ENCODE measurements around the gene ADRA2C.

Gene ADRA2C

GRCh38 chr4:3809028-3809427, 42.8 kb downstream of the ADRA2C start:
- Histone ChIP-seq H3K27me3 (ENCODE audit: control insufficient read depth, low read length) (no peaks in the 10 kb centered on the region), H3K4me3 (ENCODE audit: low read length) (no peak overlapping the region), H3K79me2 (ENCODE audit: control insufficient read depth, low read length) (no peaks in the 10 kb centered on the region), H3F3A (ENCODE audit: control insufficient read depth, insufficient read depth) (no peaks in the 10 kb centered on the region), H3K36me3 (ENCODE audit: control insufficient read depth, low read length) (no peaks in the 10 kb centered on the region), H3K9me2 (replicated peaks; ENCODE audit: control insufficient read depth, low read length) (no peaks in the 10 kb centered on the region), H3K4me2 (ENCODE audit: low read length) (no peak overlapping the region), H3K4me1 (ENCODE audit: control insufficient read depth, low read length) (no peaks in the 10 kb centered on the region), H3K9me3 (ENCODE audit: control insufficient read depth, insufficient read depth, low read length) (no peaks in the 10 kb centered on the region), H4K20me1 (ENCODE audit: control insufficient read depth, insufficient read depth, low read depth, low read length) (no peaks in the 10 kb centered on the region), H3K27ac (ENCODE audit: low read depth, low read length) (no peak overlapping the region)
- TF ChIP-seq CTCF (IDR thresholded peaks at IDR 0.05; ENCODE audit: low read depth, low read length, poor library complexity, severe bottlenecking) (no peak), EZH2phosphoT487 (IDR thresholded peaks at IDR 0.05; ENCODE audit: borderline replicate concordance, low read length) (no peak)

GRCh38 chr4:3809451-3810110, 43.4 kb downstream of the ADRA2C start:
- no peaks in the 10 kb centered on the region for H3K36me3 ChIP-seq (ENCODE audit: control insufficient read depth, low read length)
- H3K27me3 ChIP-seq (ENCODE audit: control insufficient read depth, low read length): no peaks in the 10 kb centered on the region
- H4K20me1 ChIP-seq (ENCODE audit: control insufficient read depth, insufficient read depth, low read depth, low read length): no peaks in the 10 kb centered on the region
- no peaks in the 10 kb centered on the region for H3K9me3 ChIP-seq (ENCODE audit: control insufficient read depth, insufficient read depth, low read length)
- H3K4me1 ChIP-seq (ENCODE audit: control insufficient read depth, low read length): no peaks in the 10 kb centered on the region
- no peak overlapping the region for H3K4me2 ChIP-seq (ENCODE audit: low read length)
- H3K4me3 ChIP-seq (ENCODE audit: low read length): no peak overlapping the region
- H3K9me2 ChIP-seq (replicated peaks; ENCODE audit: control insufficient read depth, low read length): no peaks in the 10 kb centered on the region
- no peak overlapping the region for H3K27ac ChIP-seq (ENCODE audit: low read depth, low read length)
- no peak for TF ChIP-seq EZH2phosphoT487 (IDR thresholded peaks at IDR 0.05; ENCODE audit: borderline replicate concordance, low read length)
- TF ChIP-seq CTCF (IDR thresholded peaks at IDR 0.05; ENCODE audit: low read depth, low read length, poor library complexity, severe bottlenecking): no peak
- H3K79me2 ChIP-seq (ENCODE audit: control insufficient read depth, low read length): no peaks in the 10 kb centered on the region
- H3F3A ChIP-seq (ENCODE audit: control insufficient read depth, insufficient read depth): no peaks in the 10 kb centered on the region

- Histone ChIP-seq H3K36me3 (ENCODE audit: control insufficient read depth, low read length) (no peaks in the 10 kb centered on the region), H3K79me2 (ENCODE audit: control insufficient read depth, low read length) (no peaks in the 10 kb centered on the region), H3K9me2 (replicated peaks; ENCODE audit: control insufficient read depth, low read length) (no peaks in the 10 kb centered on the region), H3K9me3 (ENCODE audit: control insufficient read depth, insufficient read depth, low read length) (no peaks in the 10 kb centered on the region; the same call in 1 of the 2 replicates), H3K4me1 (ENCODE audit: control insufficient read depth, low read length) (no peaks in the 10 kb centered on the region), H4K20me1 (ENCODE audit: control insufficient read depth, insufficient read depth, low read depth, low read length) (no peaks in the 10 kb centered on the region), H3K27ac (ENCODE audit: low read depth, low read length) (no peak overlapping the region), H3K4me2 (ENCODE audit: low read length) (no peak overlapping the region), H3K27me3 (ENCODE audit: control insufficient read depth, low read length) (no peaks in the 10 kb centered on the region), H3K4me3 (ENCODE audit: low read length) (no peak overlapping the region), H3F3A (ENCODE audit: control insufficient read depth, insufficient read depth) (no peaks in the 10 kb centered on the region)
- TF ChIP-seq CTCF (IDR thresholded peaks at IDR 0.05; ENCODE audit: low read depth, low read length, poor library complexity, severe bottlenecking) (no peak), EZH2phosphoT487 (IDR thresholded peaks at IDR 0.05; ENCODE audit: borderline replicate concordance, low read length) (no peak)
Observed at GRCh38 chr4:3810111-3810680, 44.0 kb downstream of the ADRA2C start.
